Mesenchymal stem cell (in vitro differentiated cells and primary cell): Measurements from ENCODE around the gene IGFBP6.
A peak's percentile ranks its signal among the peaks of the same experiment; 100 is the strongest.

ENCODE experiments used
- DNase-seq: peaks from one replicate; pipeline ENCODE4 v3.0.0-alpha.2; 2013
- H2AFZ ChIP-seq: one replicate; pipeline ENCODE4 v1.6.1; 2013; ENCODE audit warnings: low read depth, mild to moderate bottlenecking, control low read depth, inconsistent platforms, low read length, moderate library complexity
- H2AK5ac ChIP-seq: 2 replicates; pipeline ENCODE4 v1.6.1; 2013; ENCODE audit warnings: low read length, moderate library complexity, mild to moderate bottlenecking, inconsistent platforms; ENCODE audit not compliant: severe bottlenecking
- H2BK120ac ChIP-seq: one replicate; pipeline ENCODE4 v1.6.1; 2013; ENCODE audit warnings: low read depth, mild to moderate bottlenecking, inconsistent platforms, low read length, moderate library complexity
- H2BK12ac ChIP-seq, 2 experiments: one replicate each; pipeline ENCODE4 v1.6.1; 2013; ENCODE audit warnings: inconsistent platforms in 2 of 2, low read length in 2 of 2, mild to moderate bottlenecking in 2 of 2, moderate library complexity in 2 of 2, control low read depth in 1 of 2
- H2BK15ac ChIP-seq: one replicate; pipeline ENCODE4 v1.6.1; 2013; ENCODE audit warnings: mild to moderate bottlenecking, low read depth, inconsistent platforms; ENCODE audit not compliant: poor library complexity, severe bottlenecking
- H2BK5ac ChIP-seq: 2 replicates; pipeline ENCODE4 v1.6.1; 2013; ENCODE audit warnings: low read depth, mild to moderate bottlenecking, low read length, control low read depth, inconsistent platforms; ENCODE audit not compliant: poor library complexity, severe bottlenecking
- H3K14ac ChIP-seq, 2 experiments: one replicate each; pipeline ENCODE4 v1.6.1; 2013; ENCODE audit warnings: inconsistent platforms in 2 of 2, low read length in 2 of 2, control low read depth in 1 of 2, mild to moderate bottlenecking in 1 of 2, moderate library complexity in 1 of 2
- H3K18ac ChIP-seq, 2 experiments: one replicate each; pipeline ENCODE4 v1.6.1; 2013; ENCODE audit warnings: inconsistent platforms in 2 of 2, low read length in 2 of 2, control low read depth in 1 of 2, low read depth in 1 of 2, mild to moderate bottlenecking in 1 of 2
- H3K23ac ChIP-seq, 2 experiments: one replicate each; pipeline ENCODE4 v1.6.1; 2013; ENCODE audit warnings: inconsistent platforms in 2 of 2, low read length in 2 of 2, mild to moderate bottlenecking in 2 of 2, moderate library complexity in 2 of 2, control low read depth in 1 of 2
- H3K27ac ChIP-seq: 2 replicates; pipeline ENCODE4 v1.5.1; 2013; ENCODE audit warnings: mild to moderate bottlenecking, moderate library complexity, low read length, control low read depth, inconsistent platforms; ENCODE audit not compliant: poor library complexity, severe bottlenecking
- H3K27me3 ChIP-seq, 2 experiments: 2 replicates each; pipeline versions ENCODE4 v1.6.1 to v1.7.0; 2013; ENCODE audit warnings: low read length in 2 of 2, mild to moderate bottlenecking in 2 of 2, moderate library complexity in 2 of 2, control low read depth in 1 of 2, inconsistent platforms in 1 of 2; ENCODE audit not compliant: control insufficient read depth in 1 of 2, insufficient read depth in 1 of 2
- H3K36me3 ChIP-seq, 2 experiments: 2 replicates each; pipeline versions ENCODE4 v1.6.1 to v1.7.0; 2013; ENCODE audit warnings: low read length in 2 of 2, control low read depth in 1 of 2, inconsistent platforms in 1 of 2, low read depth in 1 of 2, mild to moderate bottlenecking in 1 of 2; ENCODE audit not compliant: insufficient read depth in 2 of 2, control insufficient read depth in 1 of 2
- H3K4ac ChIP-seq, 2 experiments: one replicate each; pipeline ENCODE4 v1.6.1; 2013; ENCODE audit warnings: inconsistent platforms in 2 of 2, low read length in 2 of 2, mild to moderate bottlenecking in 2 of 2, moderate library complexity in 2 of 2, control low read depth in 1 of 2, low read depth in 1 of 2
- H3K4me1 ChIP-seq: 2 replicates; pipeline ENCODE4 v1.6.1; 2013; ENCODE audit warnings: low read depth, low read length, control low read depth; ENCODE audit not compliant: control insufficient read depth, insufficient read depth
- H3K4me2 ChIP-seq: 2 replicates; pipeline ENCODE4 v1.6.1; 2013; ENCODE audit warnings: low read length, mild to moderate bottlenecking, inconsistent platforms; ENCODE audit not compliant: poor library complexity, severe bottlenecking
- H3K4me3 ChIP-seq, 2 experiments: 2 replicates each; pipeline versions ENCODE4 v1.5.1 to v1.7.0; 2013; ENCODE audit warnings: low read length in 2 of 2, mild to moderate bottlenecking in 2 of 2, control low read depth in 1 of 2, low read depth in 1 of 2; ENCODE audit not compliant: insufficient read depth in 1 of 2
- H3K79me1 ChIP-seq: replicated peaks from 2 replicates; pipeline ENCODE4 v1.6.1; 2013; ENCODE audit warnings: mild to moderate bottlenecking, control low read depth, low read length, inconsistent platforms; ENCODE audit not compliant: poor library complexity, severe bottlenecking
- H3K9ac ChIP-seq: 2 replicates; pipeline ENCODE4 v1.7.0; 2013; ENCODE audit warnings: mild to moderate bottlenecking, low read length, moderate library complexity
- H3K9me3 ChIP-seq: 2 replicates; pipeline ENCODE4 v1.7.0; 2013; ENCODE audit warnings: mild to moderate bottlenecking, low read length; ENCODE audit not compliant: control insufficient read depth
- H4K8ac ChIP-seq: one replicate; pipeline ENCODE4 v1.6.1; 2013; ENCODE audit warnings: inconsistent platforms, mild to moderate bottlenecking, low read length, moderate library complexity
- H4K91ac ChIP-seq: one replicate; pipeline ENCODE4 v1.6.1; 2013; ENCODE audit warnings: mild to moderate bottlenecking, low read length, inconsistent platforms
- WGBS: methylation state at CpG from one replicate; pipeline ENCODE4 v1.1.7; 2013; ENCODE audit warnings: mixed read lengths; 5-methylcytosine and 5-hydroxymethylcytosine counted together

IGFBP6 gene

DNA sequence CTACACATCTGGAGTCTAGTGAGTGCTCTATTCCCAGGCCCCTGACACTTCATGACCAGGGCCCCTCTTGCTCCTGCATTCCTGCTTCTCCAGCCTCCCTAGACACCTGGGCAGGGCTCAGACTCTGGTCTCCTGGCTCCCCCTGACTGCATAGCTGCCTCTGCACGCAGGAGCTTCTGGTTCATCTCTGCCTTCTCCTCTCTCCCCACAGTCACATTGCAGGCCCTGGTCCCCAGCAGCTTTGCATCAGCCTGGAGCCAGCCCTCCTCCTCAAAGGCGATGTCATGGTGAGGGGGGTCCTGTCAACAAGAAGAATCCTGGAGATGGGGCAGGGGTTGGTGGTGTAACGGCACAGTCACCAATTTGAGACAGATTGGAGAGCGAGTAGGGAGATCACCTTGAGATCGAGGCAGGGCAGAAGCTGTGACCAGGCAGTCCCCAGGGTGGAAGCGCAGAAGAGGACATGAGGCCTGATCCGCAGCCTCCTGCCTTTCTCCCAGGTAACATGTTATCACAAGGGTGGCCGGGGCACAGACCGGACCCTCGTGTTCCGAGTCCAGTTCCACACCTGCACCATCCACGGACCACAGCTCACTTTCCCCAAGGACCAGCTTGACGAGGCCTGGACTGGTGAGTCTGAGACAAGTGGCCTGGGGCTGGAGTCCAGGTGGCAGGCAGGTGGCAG, 39.5 kb upstream of the IGFBP6 start:
- Histone ChIP-seq H4K91ac (no peak overlapping the region), H2AK5ac (no peak overlapping the region), H4K8ac (peak overlapping the region; percentile 31), H2BK15ac (no peak overlapping the region), H2BK12ac (no peak overlapping the region), H3K14ac (no peak overlapping the region), H3K9me3 (no peaks in the 10 kb centered on the region), H3K4me2 (no peak overlapping the region), H2BK120ac (no peak overlapping the region), H2AFZ (no peak overlapping the region), H3K4me3 (no peak overlapping the region), H3K4ac (no peak overlapping the region), H2BK5ac (no peak overlapping the region), H3K18ac (no peak overlapping the region), H3K27ac (no peak overlapping the region), H3K9ac (no peak overlapping the region), H3K27me3 (no peaks in the 10 kb centered on the region), H3K23ac (no peak overlapping the region), H3K4me1 (peaks cover 34% of the 10 kb centered on the region), H3K79me1 (peaks cover 5% of the 10 kb centered on the region), H3K36me3 (peaks cover 65 to 84% of the 10 kb centered on the region in 2 experiments)
- 96% methylated on average over 8 of the region's 13 CpGs for WGBS
- DNase-seq = no peak

DNA sequence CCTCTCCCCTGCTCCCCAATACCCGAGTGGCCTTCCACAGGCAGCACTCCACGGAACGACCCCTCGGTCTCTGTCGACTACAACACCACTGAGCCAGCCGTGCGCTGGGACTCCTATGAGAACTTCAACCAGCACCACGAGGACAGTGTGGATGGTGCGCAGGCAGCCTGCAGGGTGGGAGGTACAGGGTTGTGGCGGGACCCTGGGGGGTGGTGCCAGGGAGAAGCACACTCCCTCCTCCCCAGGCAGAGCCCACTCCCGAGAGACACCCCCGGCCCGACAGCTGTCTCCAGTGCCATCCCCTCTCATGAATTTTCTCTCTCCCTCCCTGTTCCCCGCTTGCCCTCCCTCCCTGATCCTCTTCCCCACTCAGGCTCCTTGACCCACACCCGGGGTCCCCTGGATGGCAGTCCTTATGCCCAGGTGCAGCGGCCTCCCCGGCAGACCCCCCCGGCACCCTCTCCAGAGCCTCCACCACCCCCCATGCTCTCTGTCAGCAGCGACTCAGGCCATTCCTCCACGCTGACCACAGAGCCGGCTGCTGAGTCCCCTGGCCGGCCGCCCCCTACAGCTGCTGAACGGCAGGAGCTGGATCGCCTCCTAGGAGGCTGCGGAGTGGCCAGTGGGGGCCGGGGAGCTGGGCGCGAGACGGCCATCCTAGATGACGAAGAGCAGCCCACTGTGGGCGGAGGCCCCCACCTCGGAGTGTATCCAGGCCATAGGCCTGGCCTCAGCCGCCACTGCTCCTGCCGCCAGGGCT, 38.6 kb upstream of the IGFBP6 start:
- no peak overlapping the region for H3K4me3 ChIP-seq
- no peak overlapping the region for H4K8ac ChIP-seq
- no peak overlapping the region for H3K27ac ChIP-seq
- no peaks in the 10 kb centered on the region for H3K9me3 ChIP-seq
- WGBS = 90% methylated on average over 35 of the region's 35 CpGs
- H3K14ac ChIP-seq = peak overlapping the region in 1 of 2 experiments; percentile 29
- no peaks in the 10 kb centered on the region for H3K79me1 ChIP-seq
- no peak overlapping the region for H3K23ac ChIP-seq
- H3K18ac ChIP-seq = no peak overlapping the region
- H3K9ac ChIP-seq = no peak overlapping the region
- H2BK5ac ChIP-seq = no peak overlapping the region
- H3K4me1 ChIP-seq = peaks cover 27% of the 10 kb centered on the region
- H2BK12ac ChIP-seq = no peak overlapping the region
- no peak overlapping the region for H2AK5ac ChIP-seq
- H3K4me2 ChIP-seq = no peak overlapping the region
- H2AFZ ChIP-seq = no peak overlapping the region
- no peak overlapping the region for H3K4ac ChIP-seq
- H3K27me3 ChIP-seq = no peaks in the 10 kb centered on the region
- no peak for DNase-seq
- H3K36me3 ChIP-seq = peaks cover 71 to 84% of the 10 kb centered on the region in 2 experiments
- no peak overlapping the region for H2BK120ac ChIP-seq
- no peak overlapping the region for H4K91ac ChIP-seq
- H2BK15ac ChIP-seq = no peak overlapping the region

DNA sequence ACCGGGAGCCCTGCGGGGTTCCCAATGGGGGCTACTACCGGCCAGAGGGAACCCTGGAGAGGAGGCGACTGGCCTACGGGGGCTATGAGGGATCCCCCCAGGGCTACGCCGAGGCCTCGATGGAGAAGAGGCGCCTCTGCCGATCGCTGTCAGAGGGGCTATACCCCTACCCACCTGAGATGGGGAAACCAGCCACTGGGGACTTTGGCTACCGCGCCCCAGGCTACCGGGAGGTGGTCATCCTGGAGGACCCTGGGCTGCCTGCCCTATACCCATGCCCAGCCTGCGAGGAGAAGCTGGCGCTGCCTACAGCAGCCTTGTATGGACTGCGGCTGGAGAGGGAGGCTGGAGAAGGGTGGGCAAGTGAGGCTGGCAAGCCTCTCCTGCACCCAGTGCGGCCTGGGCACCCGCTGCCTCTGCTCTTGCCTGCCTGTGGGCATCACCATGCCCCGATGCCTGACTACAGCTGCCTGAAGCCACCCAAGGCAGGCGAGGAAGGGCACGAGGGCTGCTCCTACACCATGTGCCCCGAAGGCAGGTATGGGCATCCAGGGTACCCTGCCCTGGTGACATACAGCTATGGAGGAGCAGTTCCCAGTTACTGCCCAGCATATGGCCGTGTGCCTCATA, 37.9 kb upstream of the IGFBP6 start:
- Histone ChIP-seq H3K27ac (no peak overlapping the region), H3K4me1 (peaks cover 26% of the 10 kb centered on the region), H3K79me1 (no peaks in the 10 kb centered on the region), H4K91ac (no peak overlapping the region), H3K23ac (no peak overlapping the region), H2BK15ac (no peak overlapping the region), H3K27me3 (no peaks in the 10 kb centered on the region), H3K4me2 (no peak overlapping the region), H3K36me3 (peaks cover 78 to 81% of the 10 kb centered on the region in 2 experiments), H3K4me3 (no peak overlapping the region), H3K18ac (no peak overlapping the region), H3K9me3 (no peaks in the 10 kb centered on the region), H3K4ac (no peak overlapping the region), H2AFZ (no peak overlapping the region), H2BK5ac (no peak overlapping the region), H2AK5ac (no peak overlapping the region), H4K8ac (peak overlapping the region; percentile 19), H2BK12ac (no peak overlapping the region), H3K9ac (no peak overlapping the region), H3K14ac (no peak overlapping the region), H2BK120ac (no peak overlapping the region)
- 96% methylated on average over 24 of the region's 24 CpGs for WGBS
- DNase-seq = no peak

DNA sequence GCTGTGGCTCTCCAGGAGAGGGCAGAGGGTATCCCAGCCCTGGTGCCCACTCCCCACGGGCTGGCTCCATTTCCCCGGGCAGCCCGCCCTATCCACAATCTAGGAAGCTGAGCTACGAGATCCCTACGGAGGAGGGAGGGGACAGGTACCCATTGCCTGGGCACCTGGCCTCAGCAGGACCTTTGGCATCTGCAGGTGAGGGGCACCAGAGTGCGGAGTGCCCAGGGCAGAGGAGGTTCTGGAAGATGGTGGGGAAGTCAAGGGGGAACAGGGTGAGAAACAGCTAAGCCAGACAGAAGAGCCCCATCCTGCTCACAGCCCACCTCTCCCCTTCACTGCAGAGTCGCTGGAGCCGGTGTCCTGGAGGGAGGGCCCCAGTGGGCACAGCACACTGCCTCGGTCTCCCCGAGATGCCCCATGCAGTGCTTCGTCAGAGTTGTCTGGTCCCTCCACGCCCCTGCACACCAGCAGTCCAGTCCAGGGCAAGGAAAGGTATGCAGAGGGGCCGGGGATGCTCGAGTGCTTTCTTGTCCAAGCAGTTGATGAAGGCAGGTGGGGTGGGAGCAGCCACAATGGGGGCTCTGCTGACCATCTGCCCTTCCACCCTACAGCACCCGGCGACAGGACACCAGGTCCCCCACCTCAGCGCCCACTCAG, 37.3 kb upstream of the IGFBP6 start:
- Histone ChIP-seq H3K14ac (no peak overlapping the region), H2BK5ac (no peak overlapping the region), H3K27ac (no peak overlapping the region), H3K79me1 (no peaks in the 10 kb centered on the region), H3K18ac (peak overlapping the region in 1 of 2 experiments; percentile 23), H2BK120ac (no peak overlapping the region), H3K4me2 (no peak overlapping the region), H2AK5ac (no peak overlapping the region), H4K91ac (no peak overlapping the region), H3K9ac (no peak overlapping the region), H3K4me3 (no peak overlapping the region), H3K4ac (no peak overlapping the region), H4K8ac (no peak overlapping the region), H3K23ac (no peak overlapping the region), H3K4me1 (peaks cover 25% of the 10 kb centered on the region), H2BK15ac (no peak overlapping the region), H3K36me3 (peaks cover 82 to 84% of the 10 kb centered on the region in 2 experiments), H2BK12ac (no peak overlapping the region), H3K27me3 (no peaks in the 10 kb centered on the region), H2AFZ (no peak overlapping the region), H3K9me3 (no peaks in the 10 kb centered on the region)
- no peak for DNase-seq
- WGBS = 95% methylated on average over 15 of the region's 17 CpGs
